Endothelial cell of umbilical vein (primary cell): ENCODE data around the gene FMO5. TPM values are rescaled to one million over a fixed set of nuclear protein-coding genes. Genes with fewer than 3 reads are reported as not detected.

Source experiments
- BruUV-seq: library from RNA; stranded (reverse); fragments of 400-500 nt; replicated peaks from 2 replicates; lab custom pipeline; 2021; lab: Mats Ljungman, UMichigan
- CTCF ChIA-PET: fragments of 300-600, 350-600 bp; sonication (Branson Sonifier 250); formaldehyde crosslinking; loops from one replicate; lab custom pipeline; 2021; ENCODE audit warnings: antibody characterized with exemption, inconsistent platforms; lab: Charles Lee
- POLR2A ChIA-PET: fragments of 300-600, 350-600 bp; sonication (Branson Sonifier 250); formaldehyde crosslinking; loops from one replicate; lab custom pipeline; 2021; ENCODE audit warnings: antibody characterized with exemption, inconsistent platforms; lab: Charles Lee
- DNase-seq: peaks from one replicate; pipeline ENCODE4 v3.0.0-alpha.2; 2011; ENCODE audit warnings: low read depth, low spot score
- FAIRE-seq: peaks from 2 replicates; lab custom pipeline; 2011; peaks lifted over from hg19 to GRCh38; lab: Jason Lieb, UNC
- H2AFZ ChIP-seq: 2 replicates; pipeline ENCODE4 v1.6.0; 2012; ENCODE audit warnings: low read depth, low read length, control low read depth, inconsistent platforms
- H3K27ac ChIP-seq: 2 replicates; pipeline ENCODE4 v1.5.1; 2011; ENCODE audit warnings: low read depth, mild to moderate bottlenecking, control low read depth, low read length, moderate library complexity; ENCODE audit not compliant: insufficient read depth
- H3K27me3 ChIP-seq, 2 experiments: 2 replicates each; pipeline versions ENCODE4 v1.6.0 to v1.6.1; 2011; ENCODE audit warnings: low read length in 2 of 2, mixed read lengths in 1 of 2; ENCODE audit not compliant: control insufficient read depth in 2 of 2, insufficient read depth in 2 of 2
- H3K36me3 ChIP-seq, 2 experiments: 2 replicates in 1 of 2; 3 replicates in 1 of 2; pipeline ENCODE4 v1.5.1; 2011; ENCODE audit warnings: low read length in 2 of 2, mild to moderate bottlenecking in 1 of 2, moderate library complexity in 1 of 2; ENCODE audit not compliant: control insufficient read depth in 2 of 2, insufficient read depth in 2 of 2; ENCODE audit errors: extremely low read depth in 1 of 2
- H3K4me1 ChIP-seq: 3 replicates; pipeline ENCODE4 v1.5.1; 2011; ENCODE audit warnings: mild to moderate bottlenecking, low read length; ENCODE audit not compliant: control insufficient read depth, insufficient read depth; ENCODE audit errors: extremely low read depth
- H3K4me2 ChIP-seq: 2 replicates; pipeline ENCODE4 v1.6.1; 2011; ENCODE audit warnings: low read length, control low read depth, mixed read lengths; ENCODE audit not compliant: insufficient read depth
- H3K4me3 ChIP-seq, 3 experiments: fragments of 200-600 bp in 1 of 3; sonication (generic), shearing (Covaris generic) in 1 of 3; replicated peaks in 1 of 3; 2 replicates each; pipeline ENCODE4 v1.5.1; 2011 to 2016; ENCODE audit warnings: control low read depth in 3 of 3, low read length in 3 of 3, mild to moderate bottlenecking in 2 of 3, inconsistent platforms in 1 of 3, low read depth in 1 of 3, moderate library complexity in 1 of 3; ENCODE audit not compliant: insufficient read depth in 1 of 3
- H3K79me2 ChIP-seq: 2 replicates; pipeline ENCODE4 v1.6.0; 2012; ENCODE audit warnings: low read length, inconsistent platforms; ENCODE audit not compliant: control insufficient read depth, insufficient read depth
- H3K9ac ChIP-seq: replicated peaks from 2 replicates; pipeline ENCODE3; 2011; ENCODE audit warnings: low read length, control low read depth; ENCODE audit not compliant: insufficient read depth; ENCODE audit errors: extremely low read depth
- H3K9me1 ChIP-seq: replicated peaks from 3 replicates; pipeline ENCODE4 v1.6.0; 2011; ENCODE audit warnings: mild to moderate bottlenecking, low read length; ENCODE audit not compliant: control insufficient read depth, insufficient read depth; ENCODE audit errors: extremely low read depth
- H3K9me3 ChIP-seq: replicated peaks from 2 replicates; pipeline ENCODE4 v1.5.1; 2012; ENCODE audit warnings: low read length, inconsistent platforms; ENCODE audit not compliant: control insufficient read depth, insufficient read depth
- H4K20me1 ChIP-seq: replicated peaks from 2 replicates; pipeline ENCODE3; 2011; ENCODE audit warnings: mild to moderate bottlenecking, low read length; ENCODE audit not compliant: control insufficient read depth, insufficient read depth; ENCODE audit errors: extremely low read depth
- CTCF ChIP-seq, 2 donors: IDR thresholded peaks; 1 replicate in 1 of 2; 2 replicates in 1 of 2; pipeline ENCODE4 v1.5.1; 2011; ENCODE audit warnings: low read length in 2 of 2, mild to moderate bottlenecking in 2 of 2, moderate library complexity in 2 of 2, control low read depth in 1 of 2, inconsistent platforms in 1 of 2, low read depth in 1 of 2; ENCODE audit not compliant: insufficient read depth in 1 of 2; ENCODE audit errors: extremely low read depth in 1 of 2
- EZH2 ChIP-seq: IDR thresholded peaks from 2 replicates; pipeline ENCODE4 v1.6.1; 2012; ENCODE audit warnings: borderline replicate concordance, low read depth, mild to moderate bottlenecking, moderate library complexity, low read length, inconsistent platforms; ENCODE audit not compliant: severe bottlenecking
- FOS ChIP-seq: IDR thresholded peaks from 2 replicates; pipeline ENCODE4 v1.6.1; 2011; ENCODE audit warnings: mild to moderate bottlenecking, low read length, moderate library complexity, borderline replicate concordance; ENCODE audit not compliant: insufficient read depth
- GATA2 ChIP-seq: IDR thresholded peaks from 2 replicates; pipeline ENCODE4 v1.7.0; 2011; ENCODE audit warnings: low read depth, mild to moderate bottlenecking, moderate library complexity, mixed read lengths, low read length; ENCODE audit not compliant: insufficient read length, insufficient read depth
- JUN ChIP-seq: IDR thresholded peaks from 2 replicates; pipeline ENCODE4 v1.6.1; 2011; ENCODE audit warnings: borderline replicate concordance, low read depth; ENCODE audit not compliant: insufficient read length, insufficient read depth
- MAX ChIP-seq: IDR thresholded peaks from 2 replicates; pipeline ENCODE4 v1.6.1; 2011; ENCODE audit not compliant: insufficient read depth, insufficient read length
- MYC ChIP-seq: IDR thresholded peaks from one replicate; pipeline ENCODE4 v1.6.1; 2011; ENCODE audit warnings: mild to moderate bottlenecking, low read depth, low read length
- POLR2A ChIP-seq: IDR thresholded peaks from 2 replicates; pipeline ENCODE4 v1.6.1; 2012; ENCODE audit warnings: low read depth, mild to moderate bottlenecking, control low read depth, low read length
- POLR2AphosphoS5 ChIP-seq: IDR thresholded peaks from 2 replicates; pipeline ENCODE4 v1.6.1; 2012; ENCODE audit warnings: low read depth, mild to moderate bottlenecking, control low read depth, low read length, moderate library complexity; ENCODE audit not compliant: insufficient read depth
- dilution Hi-C: fragments of 300-500 bp; cut with MboI; formaldehyde crosslinking; loops from one replicate; pipeline ENCODE4 v1.15.0; 2019; ENCODE audit warnings: low sequenced_read_pairs; ENCODE audit not compliant: extremely low pct_ligation_motif_present
- intact Hi-C: fragments of 100-400 bp; cut with micrococcal nuclease; formaldehyde crosslinking; loops from one replicate; pipeline ENCODE4 v1.10.0; 2022
- polyA plus RNA-seq, 4 experiments: library from polyadenylated mRNA; depleted of rRNA in 3 of 4; stranded (reverse) in 3 of 4; unstranded in 1 of 4; fragments of >200 nt; gene quantifications; 2 replicates each; pipeline versions ENCODE4 v1.2.1 to v1.2.3, GENCODE V29; 2011 to 2012; ENCODE audit warnings: missing spikeins in 1 of 4
- total RNA-seq: library from RNA; stranded (reverse); gene quantifications from 2 replicates; pipeline ENCODE4 v1.2.3, GENCODE V29; 2021

Gene FMO5
- total and polyA plus RNA-seq, 2 donors (not counting 3 experiments of a cell fraction or from before 2014, with no cell fraction given) = 0.48 to 0.60 TPM

GRCh38 chr1:147238053-147238902 is 13.1 kb upstream of the FMO5 start:
- H3K36me3 ChIP-seq = no peaks in the 10 kb centered on the region
- peaks cover 2 to 3% of the 10 kb centered on the region in 2 experiments for H3K27me3 ChIP-seq
- no TSS peak for BruUV-seq
- no peak overlapping the region for H3K4me3 ChIP-seq
- POLR2A ChIA-PET = no interaction called here
- no peak overlapping the region for H3K4me2 ChIP-seq
- H3K9me3 ChIP-seq = no peaks in the 10 kb centered on the region
- intact Hi-C loops = no loop called here
- H3K9ac ChIP-seq = no peak overlapping the region
- H3K4me1 ChIP-seq = peaks cover 3% of the 10 kb centered on the region
- H3K9me1 ChIP-seq = no peaks in the 10 kb centered on the region
- dilution Hi-C loops = no loop called here
- TF ChIP-seq GATA2 (no peak), POLR2A (no peak), FOS (no peak), CTCF (IDR thresholded peaks at IDR 0.05; ENCODE audit: extremely low read depth in 1 of 2, insufficient read depth in 1 of 2, low read depth in 1 of 2, low read length in 2 of 2) (no peak), MAX (no peak), EZH2 (no peak), POLR2AphosphoS5 (no peak), MYC (no peak), JUN (no peak)
- no peak overlapping the region for H2AFZ ChIP-seq
- CTCF ChIA-PET = interaction anchor here (1.4 kb wide), 1 partner anchor 13 kb away, joined by 6 read pairs; the partner anchor contains the start of gene FMO5
- H4K20me1 ChIP-seq = no peaks in the 10 kb centered on the region
- no peak overlapping the region for H3K27ac ChIP-seq
- H3K79me2 ChIP-seq = peaks cover 2% of the 10 kb centered on the region
- no peak for FAIRE-seq
- DNase-seq = no peak
